ENCODE data around the gene CLDN18. TPM values are rescaled to one million over a fixed set of nuclear protein-coding genes. Genes with fewer than 3 reads are reported as not detected.

CLDN18 gene
- total and polyA plus RNA-seq, 2 donors (not counting 3 experiments of a cell fraction or from before 2014, with no cell fraction given): not detected

DNA sequence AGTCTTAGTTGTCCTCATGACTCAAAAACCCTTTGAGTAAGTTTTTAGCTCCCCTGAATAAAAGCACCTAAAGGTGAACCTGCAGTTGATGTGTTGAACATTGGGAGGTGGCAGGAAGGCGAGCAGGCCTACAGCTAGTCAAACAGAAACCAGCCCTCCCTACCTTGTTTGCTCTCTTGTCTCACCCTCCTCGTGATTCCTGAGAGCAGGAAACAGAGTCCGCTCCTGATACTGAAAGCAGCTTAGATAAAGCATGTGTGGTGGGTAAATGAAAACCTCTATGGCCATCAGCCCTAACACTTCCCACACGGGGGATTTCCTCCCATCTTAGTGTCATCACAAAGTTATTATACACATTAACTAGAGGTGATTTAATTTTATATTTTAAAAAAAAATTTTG lies 21.8 kb upstream of the CLDN18 start:
- Histone ChIP-seq H3K4me3 (replicated peaks in 1 of 3; ENCODE audit: insufficient read depth in 1 of 3, low read depth in 1 of 3, low read length in 3 of 3) (no peak overlapping the region), H3K79me2 (ENCODE audit: control insufficient read depth, insufficient read depth, low read length) (no peaks in the 10 kb centered on the region), H3K4me1 (ENCODE audit: control insufficient read depth, extremely low read depth, insufficient read depth, low read length) (no peaks in the 10 kb centered on the region), H3K9me1 (replicated peaks; ENCODE audit: control insufficient read depth, extremely low read depth, insufficient read depth, low read length) (no peaks in the 10 kb centered on the region), H3K9ac (replicated peaks; ENCODE audit: extremely low read depth, insufficient read depth, low read length) (no peak overlapping the region), H3K27me3 (ENCODE audit: control insufficient read depth in 2 of 2, insufficient read depth in 2 of 2, low read length in 2 of 2) (no peaks in the 10 kb centered on the region), H3K27ac (ENCODE audit: insufficient read depth, low read depth, low read length) (no peak overlapping the region), H2AFZ (ENCODE audit: low read depth, low read length) (no peak overlapping the region), H4K20me1 (replicated peaks; ENCODE audit: control insufficient read depth, extremely low read depth, insufficient read depth, low read length) (no peaks in the 10 kb centered on the region), H3K4me2 (ENCODE audit: insufficient read depth, low read length) (no peak overlapping the region), H3K36me3 (ENCODE audit: control insufficient read depth in 2 of 2, extremely low read depth in 1 of 2, insufficient read depth in 2 of 2, low read length in 2 of 2) (no peaks in the 10 kb centered on the region), H3K9me3 (replicated peaks; ENCODE audit: control insufficient read depth, insufficient read depth, low read length) (no peaks in the 10 kb centered on the region)
- ChIA-PET POLR2A (no interaction called here), CTCF (interaction anchor here (1.0 kb wide), 1 partner anchor 18 kb away, joined by 3 read pairs; no protein-coding TSS in a partner anchor)
- TF ChIP-seq, protein P1, sequence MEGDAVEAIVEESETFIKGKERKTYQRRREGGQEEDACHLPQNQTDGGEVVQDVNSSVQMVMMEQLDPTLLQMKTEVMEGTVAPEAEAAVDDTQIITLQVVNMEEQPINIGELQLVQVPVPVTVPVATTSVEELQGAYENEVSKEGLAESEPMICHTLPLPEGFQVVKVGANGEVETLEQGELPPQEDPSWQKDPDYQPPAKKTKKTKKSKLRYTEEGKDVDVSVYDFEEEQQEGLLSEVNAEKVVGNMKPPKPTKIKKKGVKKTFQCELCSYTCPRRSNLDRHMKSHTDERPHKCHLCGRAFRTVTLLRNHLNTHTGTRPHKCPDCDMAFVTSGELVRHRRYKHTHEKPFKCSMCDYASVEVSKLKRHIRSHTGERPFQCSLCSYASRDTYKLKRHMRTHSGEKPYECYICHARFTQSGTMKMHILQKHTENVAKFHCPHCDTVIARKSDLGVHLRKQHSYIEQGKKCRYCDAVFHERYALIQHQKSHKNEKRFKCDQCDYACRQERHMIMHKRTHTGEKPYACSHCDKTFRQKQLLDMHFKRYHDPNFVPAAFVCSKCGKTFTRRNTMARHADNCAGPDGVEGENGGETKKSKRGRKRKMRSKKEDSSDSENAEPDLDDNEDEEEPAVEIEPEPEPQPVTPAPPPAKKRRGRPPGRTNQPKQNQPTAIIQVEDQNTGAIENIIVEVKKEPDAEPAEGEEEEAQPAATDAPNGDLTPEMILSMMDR (IDR thresholded peaks at IDR 0.05; ENCODE audit: extremely low read depth in 1 of 2, insufficient read depth in 1 of 2, low read depth in 1 of 2, low read length in 2 of 2): no peak
- no peak for TF ChIP-seq POLR2A (IDR thresholded peaks at IDR 0.05; ENCODE audit: low read depth, low read length)
- no peak for TF ChIP-seq MYC (IDR thresholded peaks at IDR 0.05; ENCODE audit: low read depth, low read length)
- TF ChIP-seq, protein P2, sequence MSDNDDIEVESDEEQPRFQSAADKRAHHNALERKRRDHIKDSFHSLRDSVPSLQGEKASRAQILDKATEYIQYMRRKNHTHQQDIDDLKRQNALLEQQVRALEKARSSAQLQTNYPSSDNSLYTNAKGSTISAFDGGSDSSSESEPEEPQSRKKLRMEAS (IDR thresholded peaks at IDR 0.05; ENCODE audit: insufficient read depth, insufficient read length): no peak
- no peak for TF ChIP-seq JUN (IDR thresholded peaks at IDR 0.05; ENCODE audit: borderline replicate concordance, insufficient read depth, insufficient read length, low read depth)
- TF ChIP-seq FOS (IDR thresholded peaks at IDR 0.05; ENCODE audit: borderline replicate concordance, insufficient read depth, low read length): no peak
- TF ChIP-seq EZH2 (IDR thresholded peaks at IDR 0.05; ENCODE audit: borderline replicate concordance, low read depth, low read length, severe bottlenecking): no peak
- DNase-seq (ENCODE audit: low read depth, low spot score): no peak
- intact Hi-C loops (cut with micrococcal nuclease): no loop called here
- dilution Hi-C loops (cut with MboI; ENCODE audit: extremely low pct_ligation_motif_present, low sequenced_read_pairs): no loop called here
- FAIRE-seq: no peak
- BruUV-seq (replicated peaks): no TSS peak
